ENCODE data around the gene RIC3. TPM values are rescaled to one million over a fixed set of nuclear protein-coding genes. Genes with fewer than 3 reads are reported as not detected.

Gene RIC3
- total RNA-seq, 2 experiments from 2014 or later: 6.3 to 6.8 TPM

GRCh38 chr11:8110396-8110795, 58.4 kb downstream of the RIC3 start:
- no peaks in the 10 kb centered on the region for H3K27me3 Mint-ChIP-seq (ENCODE audit: low read depth)
- H3K4me3 Mint-ChIP-seq: no peak overlapping the region
- DNase-seq: no peak
- H3K27ac Mint-ChIP-seq: no peak overlapping the region
- CTCF ChIA-PET: interaction anchor here (2.2 kb wide), 1 partner anchor 11 kb away, joined by 8 read pairs; no protein-coding TSS in a partner anchor
- peaks cover 6% of the 10 kb centered on the region for H3K9me3 Mint-ChIP-seq
- intact Hi-C loops (cut with micrococcal nuclease): no loop called here
- H3K4me1 Mint-ChIP-seq (ENCODE audit: low read depth): no peaks in the 10 kb centered on the region
- H3K36me3 Mint-ChIP-seq (ENCODE audit: low read depth): peaks cover 11% of the 10 kb centered on the region

DNA sequence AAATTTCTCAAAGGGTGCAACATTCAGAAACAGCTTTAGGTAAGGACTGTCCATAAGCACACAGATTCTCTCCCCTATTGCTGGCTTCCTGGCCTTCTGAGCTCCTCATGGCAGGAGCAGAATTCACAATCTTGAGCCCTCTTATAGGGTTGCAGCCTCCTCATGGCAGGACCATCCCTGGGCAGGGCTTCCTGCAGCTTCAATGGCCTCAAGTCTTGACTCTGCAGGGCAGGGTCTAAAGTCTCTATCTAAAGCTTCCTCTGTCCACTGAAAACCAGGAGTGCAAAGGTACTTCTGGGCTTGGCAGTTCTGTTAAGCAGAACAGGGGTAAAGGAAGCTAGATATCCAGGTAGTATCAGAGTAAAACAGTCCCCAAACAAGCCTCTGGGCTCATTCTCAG, 59.1 kb downstream of the RIC3 start:
- H3K27ac Mint-ChIP-seq: no peak overlapping the region
- H3K27me3 Mint-ChIP-seq (ENCODE audit: low read depth): no peaks in the 10 kb centered on the region
- DNase-seq: no peak
- peaks cover under 1% of the 10 kb centered on the region for H3K9me3 Mint-ChIP-seq
- CTCF ChIA-PET: interaction anchor here (1.5 to 2.2 kb wide), 2 partner anchors 10 kb away, joined by 8 to 9 read pairs; no protein-coding TSS in a partner anchor
- peaks cover 5% of the 10 kb centered on the region for H3K36me3 Mint-ChIP-seq (ENCODE audit: low read depth)
- no peaks in the 10 kb centered on the region for H3K4me1 Mint-ChIP-seq (ENCODE audit: low read depth)
- intact Hi-C loops (cut with micrococcal nuclease): no loop called here
- no peak overlapping the region for H3K4me3 Mint-ChIP-seq

- intact Hi-C loops (cut with micrococcal nuclease): no loop called here
- CTCF ChIA-PET: interaction anchor here (0.7 to 1.5 kb wide), 2 partner anchors 9 to 76 kb away, joined by 3 to 9 read pairs; no protein-coding TSS in a partner anchor
- H3K4me1 Mint-ChIP-seq (ENCODE audit: low read depth): no peaks in the 10 kb centered on the region
- no peaks in the 10 kb centered on the region for H3K36me3 Mint-ChIP-seq (ENCODE audit: low read depth)
- H3K27ac Mint-ChIP-seq: no peak overlapping the region
- DNase-seq: no peak
- no peaks in the 10 kb centered on the region for H3K27me3 Mint-ChIP-seq (ENCODE audit: low read depth)
- H3K9me3 Mint-ChIP-seq: no peaks in the 10 kb centered on the region
- no peak overlapping the region for H3K4me3 Mint-ChIP-seq
Observed at GRCh38 chr11:8108421-8108820, 60.4 kb downstream of the RIC3 start.

- Mint-ChIP-seq H3K9me3 (no peaks in the 10 kb centered on the region), H3K36me3 (ENCODE audit: low read depth) (no peaks in the 10 kb centered on the region), H3K27ac (no peak overlapping the region), H3K27me3 (ENCODE audit: low read depth) (no peaks in the 10 kb centered on the region), H3K4me1 (ENCODE audit: low read depth) (no peaks in the 10 kb centered on the region), H3K4me3 (no peak overlapping the region)
- CTCF ChIA-PET: interaction anchor here (1.3 kb wide), 1 partner anchor 8 kb away, joined by 7 read pairs; no protein-coding TSS in a partner anchor
- no peak for DNase-seq
- intact Hi-C loops (cut with micrococcal nuclease): no loop called here
Observed at GRCh38 chr11:8107642-8108041, 61.2 kb downstream of the RIC3 start.

DNA sequence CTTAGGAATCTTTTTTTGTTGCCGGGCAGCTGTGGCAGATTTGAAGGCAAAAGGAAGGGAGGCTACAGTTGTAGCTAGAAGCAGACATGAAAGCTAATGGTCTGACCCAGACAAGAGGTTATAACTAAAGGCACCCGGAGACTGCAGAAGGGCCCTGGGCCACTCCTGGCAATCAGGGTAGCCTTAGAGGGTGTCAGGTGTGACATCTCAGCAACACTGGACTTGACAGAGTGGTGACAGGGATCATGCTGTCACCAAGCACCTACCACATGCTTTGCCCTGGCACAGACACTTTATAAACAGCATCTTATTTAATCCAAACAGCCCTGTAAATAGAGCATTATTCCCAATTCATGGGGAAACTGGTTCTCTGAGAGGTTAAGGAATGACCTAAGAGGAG, 62.1 kb downstream of the RIC3 start:
- intact Hi-C loops (cut with micrococcal nuclease): no loop called here
- DNase-seq: no peak
- Mint-ChIP-seq H3K4me3 (no peak overlapping the region), H3K4me1 (ENCODE audit: low read depth) (no peaks in the 10 kb centered on the region), H3K36me3 (ENCODE audit: low read depth) (no peaks in the 10 kb centered on the region), H3K27ac (no peak overlapping the region), H3K9me3 (no peaks in the 10 kb centered on the region), H3K27me3 (ENCODE audit: low read depth) (no peaks in the 10 kb centered on the region)
- CTCF ChIA-PET: interaction anchor here (1.3 kb wide), 1 partner anchor 8 kb away, joined by 7 read pairs; no protein-coding TSS in a partner anchor

- Mint-ChIP-seq H3K4me1 (ENCODE audit: low read depth) (no peaks in the 10 kb centered on the region), H3K4me3 (no peak overlapping the region), H3K9me3 (no peaks in the 10 kb centered on the region), H3K27me3 (ENCODE audit: low read depth) (no peaks in the 10 kb centered on the region), H3K27ac (no peak overlapping the region), H3K36me3 (ENCODE audit: low read depth) (no peaks in the 10 kb centered on the region)
- intact Hi-C loops (cut with micrococcal nuclease): no loop called here
- CTCF ChIA-PET: interaction anchor here (1.4 kb wide), 1 partner anchor 11 kb away, joined by 4 read pairs; no protein-coding TSS in a partner anchor
- no peak for DNase-seq
Observed at GRCh38 chr11:8105666-8106065, 63.2 kb downstream of the RIC3 start.

DNA sequence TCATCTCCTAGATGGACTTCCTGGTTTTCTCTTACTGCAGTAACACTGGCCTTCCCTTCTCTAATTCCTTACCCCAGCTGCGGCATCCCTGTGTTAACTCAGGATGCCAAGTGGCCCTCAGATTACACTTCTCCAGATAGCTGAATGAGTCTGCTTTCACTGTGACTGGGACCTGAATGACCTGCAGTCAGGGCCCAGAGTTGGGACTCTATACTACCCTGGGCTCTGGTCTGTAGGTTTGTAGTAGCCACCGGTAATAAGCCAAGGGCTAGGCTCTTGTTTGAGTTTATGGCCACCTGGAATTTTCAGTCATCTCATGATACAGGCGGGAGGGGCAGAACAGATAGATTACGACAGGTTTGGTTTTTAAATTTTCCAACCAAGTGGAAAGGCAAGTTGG, 63.7 kb downstream of the RIC3 start:
- Mint-ChIP-seq H3K9me3 (no peaks in the 10 kb centered on the region), H3K27ac (no peak overlapping the region), H3K27me3 (ENCODE audit: low read depth) (no peaks in the 10 kb centered on the region), H3K36me3 (ENCODE audit: low read depth) (no peaks in the 10 kb centered on the region), H3K4me3 (no peak overlapping the region), H3K4me1 (ENCODE audit: low read depth) (no peaks in the 10 kb centered on the region)
- intact Hi-C loops (cut with micrococcal nuclease): no loop called here
- no peak for DNase-seq
- CTCF ChIA-PET: interaction anchor here (1.4 kb wide), 1 partner anchor 11 kb away, joined by 4 read pairs; no protein-coding TSS in a partner anchor

DNA sequence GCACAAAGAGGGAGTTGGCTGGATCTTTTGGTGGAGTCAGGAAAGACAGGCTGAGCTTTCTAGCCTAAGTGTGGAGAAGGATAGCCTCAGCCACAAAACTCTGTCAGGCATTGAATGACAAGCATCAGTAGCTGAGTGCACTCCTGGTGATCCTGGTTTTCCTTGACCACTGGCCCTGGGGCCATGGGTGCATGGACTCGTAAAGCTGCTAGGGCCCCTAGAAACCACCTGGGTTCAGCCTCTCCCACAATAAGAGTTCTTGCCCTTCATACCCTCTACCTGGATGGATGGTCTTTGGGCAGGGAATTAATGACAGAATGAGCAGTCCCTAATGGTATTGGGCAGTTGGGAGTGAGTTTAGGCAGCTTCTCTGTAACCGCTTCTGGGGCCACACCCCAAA, 64.9 kb downstream of the RIC3 start:
- intact Hi-C loops (cut with micrococcal nuclease): no loop called here
- no peak for DNase-seq
- H3K27ac Mint-ChIP-seq: no peak overlapping the region
- CTCF ChIA-PET: interaction anchor here (1.4 to 8.5 kb wide), 2 partner anchors 10 to 69 kb away, joined by 4 to 92 read pairs; no protein-coding TSS in a partner anchor
- no peaks in the 10 kb centered on the region for H3K27me3 Mint-ChIP-seq (ENCODE audit: low read depth)
- H3K9me3 Mint-ChIP-seq: no peaks in the 10 kb centered on the region
- no peak overlapping the region for H3K4me3 Mint-ChIP-seq
- no peaks in the 10 kb centered on the region for H3K36me3 Mint-ChIP-seq (ENCODE audit: low read depth)
- H3K4me1 Mint-ChIP-seq (ENCODE audit: low read depth): no peaks in the 10 kb centered on the region

DNA sequence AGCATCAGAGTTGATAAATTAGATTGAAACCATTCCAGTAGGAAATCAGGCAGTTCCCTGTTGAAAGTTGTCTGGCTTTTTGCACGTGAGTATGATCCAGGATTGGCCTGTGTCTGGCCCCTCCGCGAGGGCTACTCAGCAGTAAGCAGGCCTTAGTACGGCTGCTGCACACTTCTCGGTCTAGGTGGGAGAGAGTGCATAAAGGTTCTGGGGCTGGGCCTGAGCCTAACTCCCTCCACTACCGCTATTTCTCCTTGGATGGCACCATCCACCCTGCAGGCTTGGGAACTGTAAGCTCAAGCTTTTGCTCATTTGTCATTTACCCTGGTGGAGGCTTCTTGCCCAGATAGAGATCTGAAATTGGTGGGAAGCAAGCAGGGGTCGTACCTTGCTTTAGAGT, 65.9 kb downstream of the RIC3 start:
- CTCF ChIA-PET: interaction anchor here (1.4 to 8.5 kb wide), 2 partner anchors 9 to 68 kb away, joined by 4 to 92 read pairs; no protein-coding TSS in a partner anchor
- H3K36me3 Mint-ChIP-seq (ENCODE audit: low read depth): no peaks in the 10 kb centered on the region
- no peak overlapping the region for H3K27ac Mint-ChIP-seq
- H3K4me1 Mint-ChIP-seq (ENCODE audit: low read depth): no peaks in the 10 kb centered on the region
- H3K27me3 Mint-ChIP-seq (ENCODE audit: low read depth): no peaks in the 10 kb centered on the region
- DNase-seq: no peak
- H3K9me3 Mint-ChIP-seq: no peaks in the 10 kb centered on the region
- intact Hi-C loops (cut with micrococcal nuclease): no loop called here
- no peak overlapping the region for H3K4me3 Mint-ChIP-seq

DNA sequence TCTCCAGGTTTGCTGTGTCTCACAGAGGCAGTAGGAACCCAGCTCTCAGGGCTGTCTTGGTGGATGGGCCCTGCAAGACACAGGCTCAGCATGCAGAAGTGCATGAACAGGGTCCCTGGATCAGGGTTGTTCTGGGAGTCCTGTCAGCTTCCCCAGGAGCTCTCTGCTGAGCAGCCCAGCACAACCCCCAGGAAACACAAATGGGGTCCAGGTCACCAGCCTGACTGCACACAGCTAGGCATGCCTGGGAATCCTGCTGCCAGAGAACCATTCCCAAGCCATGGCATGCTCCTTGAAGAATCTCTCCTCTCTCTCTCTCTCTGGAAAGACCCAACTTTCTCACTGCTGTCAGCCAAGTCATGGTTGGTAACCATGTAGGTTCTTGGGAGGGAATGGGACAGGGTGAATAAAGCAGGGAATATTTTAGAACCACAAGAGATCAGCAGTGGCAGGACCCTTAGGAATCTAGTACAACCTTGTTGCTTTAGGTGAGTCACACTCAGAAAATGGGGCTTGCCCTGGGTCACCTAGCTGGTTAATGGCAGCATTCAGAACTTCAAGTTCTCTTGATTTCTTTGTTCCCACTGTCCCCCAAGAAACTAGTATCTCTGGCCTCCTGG, 66.4 kb downstream of the RIC3 start:
- no peak overlapping the region for H3K27ac Mint-ChIP-seq
- no peak for DNase-seq
- no peak overlapping the region for H3K4me3 Mint-ChIP-seq
- no peaks in the 10 kb centered on the region for H3K27me3 Mint-ChIP-seq (ENCODE audit: low read depth)
- H3K36me3 Mint-ChIP-seq (ENCODE audit: low read depth): no peaks in the 10 kb centered on the region
- no peaks in the 10 kb centered on the region for H3K9me3 Mint-ChIP-seq
- intact Hi-C loops (cut with micrococcal nuclease): no loop called here
- CTCF ChIA-PET: interaction anchor here (8.5 kb wide), 1 partner anchor 67 kb away, joined by 92 read pairs; no protein-coding TSS in a partner anchor
- no peaks in the 10 kb centered on the region for H3K4me1 Mint-ChIP-seq (ENCODE audit: low read depth)

DNA sequence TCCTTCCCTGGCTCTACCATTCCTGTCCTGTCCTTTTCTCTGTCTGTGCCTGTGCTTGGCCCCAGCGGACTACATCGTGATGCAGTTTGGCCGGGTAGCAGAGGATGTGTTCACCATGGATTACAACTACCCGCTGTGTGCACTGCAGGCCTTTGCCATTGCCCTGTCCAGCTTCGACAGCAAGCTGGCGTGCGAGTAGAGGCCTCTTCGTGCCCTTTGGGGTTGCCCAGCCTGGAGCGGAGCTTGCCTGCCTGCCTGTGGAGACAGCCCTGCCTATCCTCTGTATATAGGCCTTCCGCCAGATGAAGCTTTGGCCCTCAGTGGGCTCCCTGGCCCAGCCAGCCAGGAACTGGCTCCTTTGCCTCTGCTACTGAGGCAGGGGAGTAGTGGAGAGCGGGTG, 67.4 kb downstream of the RIC3 start:
- intact Hi-C loops (cut with micrococcal nuclease): no loop called here
- no peak for DNase-seq
- H3K4me3 Mint-ChIP-seq: no peak overlapping the region
- no peaks in the 10 kb centered on the region for H3K36me3 Mint-ChIP-seq (ENCODE audit: low read depth)
- no peak overlapping the region for H3K27ac Mint-ChIP-seq
- H3K4me1 Mint-ChIP-seq (ENCODE audit: low read depth): no peaks in the 10 kb centered on the region
- H3K27me3 Mint-ChIP-seq (ENCODE audit: low read depth): no peaks in the 10 kb centered on the region
- CTCF ChIA-PET: interaction anchor here (0.7 to 8.5 kb wide), 4 partner anchors 66 to 209 kb away, joined by 3 to 92 read pairs (median 50); no protein-coding TSS in a partner anchor
- H3K9me3 Mint-ChIP-seq: no peaks in the 10 kb centered on the region

- DNase-seq: no peak
- H3K4me1 Mint-ChIP-seq (ENCODE audit: low read depth): no peaks in the 10 kb centered on the region
- H3K4me3 Mint-ChIP-seq: no peak overlapping the region
- no peaks in the 10 kb centered on the region for H3K36me3 Mint-ChIP-seq (ENCODE audit: low read depth)
- no peak overlapping the region for H3K27ac Mint-ChIP-seq
- H3K9me3 Mint-ChIP-seq: no peaks in the 10 kb centered on the region
- intact Hi-C loops (cut with micrococcal nuclease): no loop called here
- no peaks in the 10 kb centered on the region for H3K27me3 Mint-ChIP-seq (ENCODE audit: low read depth)
- CTCF ChIA-PET: interaction anchor here (0.7 to 8.5 kb wide), 14 partner anchors 8 to 208 kb away, joined by 3 to 92 read pairs (median 10); partner anchors contain the start of genes EIF3F and TUB
Observed at GRCh38 chr11:8100605-8101004, 68.2 kb downstream of the RIC3 start.

- no peaks in the 10 kb centered on the region for H3K9me3 Mint-ChIP-seq
- no peaks in the 10 kb centered on the region for H3K27me3 Mint-ChIP-seq (ENCODE audit: low read depth)
- intact Hi-C loops (cut with micrococcal nuclease): no loop called here
- CTCF ChIA-PET: interaction anchor here (0.7 to 8.5 kb wide), 19 partner anchors 9 to 207 kb away, joined by 3 to 92 read pairs (median 9); partner anchors contain the start of genes EIF3F, RIC3 and TUB
- no peak overlapping the region for H3K27ac Mint-ChIP-seq
- H3K36me3 Mint-ChIP-seq (ENCODE audit: low read depth): no peaks in the 10 kb centered on the region
- no peak overlapping the region for H3K4me3 Mint-ChIP-seq
- no peaks in the 10 kb centered on the region for H3K4me1 Mint-ChIP-seq (ENCODE audit: low read depth)
- DNase-seq: no peak
Observed at GRCh38 chr11:8100158-8100557, 68.7 kb downstream of the RIC3 start.
